IMR-90 (cell line): ENCODE results near the gene PLP1. TPM values are rescaled to one million over a fixed set of nuclear protein-coding genes. Genes with fewer than 3 reads are reported as not detected.

ENCODE experiments used
- ATAC-seq: fragments of 200-7000 bp; cut with Tn5 transposase; 2 replicates; pipeline ENCODE4 v1.9.1; 2020; ENCODE audit warnings: low read depth, mild to moderate bottlenecking, moderate library complexity
- BruUV-seq: library from RNA; stranded (reverse); fragments of 400-500 nt; replicated peaks from 2 replicates; lab custom pipeline; 2021; lab: Mats Ljungman, UMichigan
- CTCF ChIA-PET: fragments of 300-600 bp; formaldehyde crosslinking; extraction: SDS; loops from one replicate; lab custom pipeline; 2021; ENCODE audit warnings: antibody characterized with exemption; lab: Yijun Ruan, JAX
- POLR2A ChIA-PET: fragments of 300-600 bp; sonication (Branson Sonifier 250); formaldehyde crosslinking; loops from one replicate; lab custom pipeline; 2022; ENCODE audit warnings: antibody characterized with exemption; ENCODE audit not compliant: unreplicated experiment; lab: Charles Lee
- DNase-seq: peaks from one replicate; pipeline ENCODE4 v3.0.0; 2013
- H2AFZ ChIP-seq: replicated peaks from 2 replicates; pipeline ENCODE3; 2013; ENCODE audit warnings: low read length, mild to moderate bottlenecking; ENCODE audit not compliant: poor library complexity
- H2AK5ac ChIP-seq: 2 replicates; pipeline ENCODE4 v1.6.1; 2013; ENCODE audit warnings: low read depth, low read length, inconsistent platforms
- H2AK9ac ChIP-seq: replicated peaks from 2 replicates; pipeline ENCODE3; 2013; ENCODE audit warnings: mild to moderate bottlenecking, low read depth, low read length, moderate library complexity; ENCODE audit not compliant: poor library complexity
- H2BK120ac ChIP-seq: 2 replicates; pipeline ENCODE4 v1.6.1; 2013; ENCODE audit warnings: low read depth, low read length, inconsistent platforms
- H2BK15ac ChIP-seq: 3 replicates; pipeline ENCODE4 v1.6.1; 2013; ENCODE audit warnings: low read depth, low read length, inconsistent platforms
- H2BK20ac ChIP-seq: 2 replicates; pipeline ENCODE4 v1.6.1; 2013; ENCODE audit warnings: low read depth, mild to moderate bottlenecking, inconsistent platforms, low read length, moderate library complexity
- H2BK5ac ChIP-seq: 2 replicates; pipeline ENCODE4 v1.6.1; 2013; ENCODE audit warnings: mild to moderate bottlenecking, low read depth, low read length, inconsistent platforms; ENCODE audit not compliant: poor library complexity, severe bottlenecking
- H3K14ac ChIP-seq: replicated peaks from 2 replicates; pipeline ENCODE4 v1.6.1; 2013; ENCODE audit warnings: low read depth, low read length, inconsistent platforms
- H3K18ac ChIP-seq: 2 replicates; pipeline ENCODE4 v1.6.1; 2013; ENCODE audit warnings: low read depth, low read length, control low read depth
- H3K23ac ChIP-seq: 2 replicates; pipeline ENCODE4 v1.6.1; 2013; ENCODE audit warnings: low read depth, low read length, inconsistent platforms
- H3K27ac ChIP-seq: 2 replicates; pipeline ENCODE4 v1.5.1; 2013; ENCODE audit warnings: mild to moderate bottlenecking, control low read depth, low read length; ENCODE audit not compliant: insufficient read depth
- H3K27me3 ChIP-seq: 2 replicates; pipeline ENCODE4 v1.6.1; 2013; ENCODE audit warnings: low read length; ENCODE audit not compliant: control insufficient read depth, insufficient read depth
- H3K36me3 ChIP-seq: 2 replicates; pipeline ENCODE4 v1.6.1; 2013; ENCODE audit warnings: low read length, mixed read lengths; ENCODE audit not compliant: control insufficient read depth, insufficient read depth
- H3K4ac ChIP-seq: 2 replicates; pipeline ENCODE4 v1.6.1; 2013; ENCODE audit warnings: low read depth, low read length, inconsistent platforms
- H3K4me1 ChIP-seq: 2 replicates; pipeline ENCODE4 v1.6.1; 2013; ENCODE audit warnings: low read length, mixed read lengths; ENCODE audit not compliant: control insufficient read depth, insufficient read depth
- H3K4me2 ChIP-seq: 2 replicates; pipeline ENCODE4 v1.6.1; 2013; ENCODE audit warnings: low read depth, mild to moderate bottlenecking, control low read depth, low read length, moderate library complexity
- H3K4me3 ChIP-seq: 2 replicates; pipeline ENCODE4 v1.5.1; 2013; ENCODE audit warnings: low read depth, mild to moderate bottlenecking, control low read depth, low read length, moderate library complexity; ENCODE audit not compliant: insufficient read depth
- H3K56ac ChIP-seq: 2 replicates; pipeline ENCODE4 v1.6.1; 2013; ENCODE audit warnings: low read length, inconsistent platforms; ENCODE audit not compliant: insufficient read depth; ENCODE audit errors: extremely low read depth
- H3K79me1 ChIP-seq, 2 experiments: 2 replicates each; pipeline ENCODE4 v1.6.1; 2013; ENCODE audit warnings: low read length in 2 of 2, inconsistent platforms in 1 of 2, low read depth in 1 of 2
- H3K9ac ChIP-seq: 2 replicates; pipeline ENCODE4 v1.6.1; 2013; ENCODE audit warnings: low read depth, low read length, control low read depth
- H3K9me1 ChIP-seq: 2 replicates; pipeline ENCODE4 v1.6.1; 2013; ENCODE audit warnings: low read length, inconsistent platforms; ENCODE audit not compliant: insufficient read depth
- H3K9me3 ChIP-seq: 2 replicates; pipeline ENCODE4 v1.6.1; 2013; ENCODE audit warnings: low read length; ENCODE audit not compliant: control insufficient read depth, insufficient read depth
- H4K20me1 ChIP-seq: 2 replicates; pipeline ENCODE4 v1.6.1; 2013; ENCODE audit warnings: low read length, inconsistent platforms; ENCODE audit not compliant: insufficient read depth
- H4K5ac ChIP-seq: 2 replicates; pipeline ENCODE4 v1.6.1; 2013; ENCODE audit warnings: mild to moderate bottlenecking, low read depth, low read length, control low read depth
- H4K8ac ChIP-seq, 2 experiments: 2 replicates each; pipeline ENCODE4 v1.6.1; 2013; ENCODE audit warnings: low read depth in 2 of 2, low read length in 2 of 2, control low read depth in 1 of 2, inconsistent platforms in 1 of 2
- H4K91ac ChIP-seq: 2 replicates; pipeline ENCODE4 v1.6.1; 2013; ENCODE audit warnings: low read depth, low read length, inconsistent platforms; ENCODE audit not compliant: insufficient read depth
- WGBS, 2 experiments: methylation state at CpG; one replicate each; pipeline versions ENCODE4 v1.1.5 to v1.1.7; 2013; ENCODE audit warnings: missing lambda C conversion rate in 2 of 2; ENCODE audit not compliant: insufficient read length in 1 of 2; ENCODE audit errors: extremely low coverage in 2 of 2; 5-methylcytosine and 5-hydroxymethylcytosine counted together
- dilution Hi-C: fragments of 300-500 bp; cut with HindIII; formaldehyde crosslinking; loops from one replicate; pipeline ENCODE4 v1.14.3; 2018; ENCODE audit warnings: low sequenced_read_pairs; ENCODE audit not compliant: unreplicated experiment
- in situ Hi-C: fragments of 300-500 bp; cut with MboI; formaldehyde crosslinking; loops from 3 replicates; pipeline ENCODE4 v1.14.3; 2019; ENCODE audit warnings: low sequenced_read_pairs, inconsistent platforms, mixed read lengths
- intact Hi-C: fragments of 100-400 bp; cut with micrococcal nuclease; formaldehyde crosslinking; loops from 2 replicates; pipeline ENCODE4 v1.10.0; 2022
- polyA plus RNA-seq, 3 experiments: library from polyadenylated mRNA; depleted of rRNA; stranded (reverse); fragments of >200 nt; gene quantifications; 2 replicates each; pipeline ENCODE4 v1.2.3, GENCODE V29; 2012; ENCODE audit warnings: low replicate concordance in 1 of 3
- total RNA-seq: library from RNA; depleted of rRNA; stranded (reverse); fragments of >200 nt; gene quantifications from 2 replicates; pipeline ENCODE4 v1.2.3, GENCODE V29; 2012
- TF ChIP-seq, protein P1 (sequence below): conservative IDR thresholded peaks from 2 replicates; pipeline ENCODE4 v1.5.1; 2012; ENCODE audit warnings: mild to moderate bottlenecking, low read depth, low read length, improper control_type of control experiment

Gene PLP1
- total and polyA plus RNA-seq, 2 of the 4 experiments (the other 2 are of a cell fraction) = 0.18 to 0.62 TPM

DNA sequence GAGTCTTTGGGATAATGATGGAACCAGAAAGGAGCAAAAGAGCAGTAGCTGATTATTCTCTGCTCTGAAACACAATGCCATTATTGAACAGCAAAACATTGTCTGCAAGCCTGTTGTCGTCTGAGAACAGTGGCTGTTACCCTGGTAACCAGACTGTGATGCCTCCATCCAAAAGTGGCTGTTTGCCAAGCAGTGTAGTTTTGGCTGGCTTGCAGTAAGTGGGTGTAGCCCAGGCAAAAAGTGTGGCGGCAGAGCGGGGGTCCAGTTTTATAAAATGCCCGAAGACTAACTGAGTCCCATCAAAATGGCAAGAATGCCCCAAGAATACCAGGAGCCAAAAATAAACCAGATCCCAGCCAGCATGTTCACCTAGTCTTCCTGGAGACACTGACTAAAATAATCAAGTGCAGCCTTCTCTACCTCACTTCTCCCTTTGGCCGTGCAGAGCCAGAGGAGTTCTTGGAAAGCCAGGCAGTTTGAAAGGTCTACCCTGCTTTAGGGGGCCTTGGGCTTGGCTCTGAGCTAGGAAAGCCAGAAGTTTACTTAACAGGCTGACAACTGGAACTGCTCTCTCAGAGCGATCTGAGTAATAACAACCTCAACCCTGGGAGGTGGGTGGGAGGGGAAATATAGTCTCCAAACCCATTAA lies 2.6 kb downstream of the PLP1 start:
- no peaks in the 10 kb centered on the region for H3K9me3 ChIP-seq
- no peaks in the 10 kb centered on the region for H3K36me3 ChIP-seq
- no peaks in the 10 kb centered on the region for H3K4me1 ChIP-seq
- H2AK5ac ChIP-seq = no peak overlapping the region
- no peak overlapping the region for H2AK9ac ChIP-seq
- ATAC-seq (no peak), DNase-seq (no peak)
- no peak overlapping the region for H4K5ac ChIP-seq
- H3K18ac ChIP-seq = no peak overlapping the region
- H2BK20ac ChIP-seq = no peak overlapping the region
- intact Hi-C loops = no loop called here
- H3K56ac ChIP-seq = no peak overlapping the region
- WGBS, 2 experiments = no CpG with 5 or more reads among the region's 6 CpGs
- H2AFZ ChIP-seq = no peak overlapping the region
- CTCF ChIA-PET = no interaction called here
- no peak overlapping the region for H3K23ac ChIP-seq
- H3K4me2 ChIP-seq = no peak overlapping the region
- H4K20me1 ChIP-seq = no peaks in the 10 kb centered on the region
- no peaks in the 10 kb centered on the region for H3K9me1 ChIP-seq
- H2BK120ac ChIP-seq = no peak overlapping the region
- H3K27ac ChIP-seq = no peak overlapping the region
- dilution Hi-C loops = no loop called here
- in situ Hi-C loops = no loop called here
- POLR2A ChIA-PET = no interaction called here
- H2BK5ac ChIP-seq = no peak overlapping the region
- no peak overlapping the region for H2BK15ac ChIP-seq
- no peak overlapping the region for H3K4me3 ChIP-seq
- no peak overlapping the region for H3K14ac ChIP-seq
- no peak overlapping the region for H4K8ac ChIP-seq
- H3K79me1 ChIP-seq = no peaks in the 10 kb centered on the region
- TF ChIP-seq, protein P1, sequence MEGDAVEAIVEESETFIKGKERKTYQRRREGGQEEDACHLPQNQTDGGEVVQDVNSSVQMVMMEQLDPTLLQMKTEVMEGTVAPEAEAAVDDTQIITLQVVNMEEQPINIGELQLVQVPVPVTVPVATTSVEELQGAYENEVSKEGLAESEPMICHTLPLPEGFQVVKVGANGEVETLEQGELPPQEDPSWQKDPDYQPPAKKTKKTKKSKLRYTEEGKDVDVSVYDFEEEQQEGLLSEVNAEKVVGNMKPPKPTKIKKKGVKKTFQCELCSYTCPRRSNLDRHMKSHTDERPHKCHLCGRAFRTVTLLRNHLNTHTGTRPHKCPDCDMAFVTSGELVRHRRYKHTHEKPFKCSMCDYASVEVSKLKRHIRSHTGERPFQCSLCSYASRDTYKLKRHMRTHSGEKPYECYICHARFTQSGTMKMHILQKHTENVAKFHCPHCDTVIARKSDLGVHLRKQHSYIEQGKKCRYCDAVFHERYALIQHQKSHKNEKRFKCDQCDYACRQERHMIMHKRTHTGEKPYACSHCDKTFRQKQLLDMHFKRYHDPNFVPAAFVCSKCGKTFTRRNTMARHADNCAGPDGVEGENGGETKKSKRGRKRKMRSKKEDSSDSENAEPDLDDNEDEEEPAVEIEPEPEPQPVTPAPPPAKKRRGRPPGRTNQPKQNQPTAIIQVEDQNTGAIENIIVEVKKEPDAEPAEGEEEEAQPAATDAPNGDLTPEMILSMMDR = no peak
- no peak overlapping the region for H3K9ac ChIP-seq
- H3K27me3 ChIP-seq = peaks cover 40% of the 10 kb centered on the region
- BruUV-seq = no TSS peak
- no peak overlapping the region for H3K4ac ChIP-seq
- no peak overlapping the region for H4K91ac ChIP-seq
